Ishikawa (cell line): ENCODE data around the gene OR2V2.

Experiments
- CEBPB ChIP-seq: IDR thresholded peaks from 2 replicates; pipeline ENCODE4 v1.6.1; 2012
- CREB1 ChIP-seq: IDR thresholded peaks from 2 replicates; pipeline ENCODE4 v1.6.1; 2012; ENCODE audit warnings: low read depth
- EGR1 ChIP-seq: IDR thresholded peaks from 2 replicates; pipeline ENCODE4 v1.6.1; 2012
- EP300 ChIP-seq: IDR thresholded peaks from 2 replicates; pipeline ENCODE4 v1.6.1; 2012; ENCODE audit warnings: borderline replicate concordance
- FOXM1 ChIP-seq: IDR thresholded peaks from 2 replicates; pipeline ENCODE4 v1.6.1; 2012; ENCODE audit warnings: low read depth, borderline replicate concordance
- NFIC ChIP-seq: IDR thresholded peaks from 2 replicates; pipeline ENCODE4 v1.6.1; 2012
- RAD21 ChIP-seq: IDR thresholded peaks from 2 replicates; pipeline ENCODE4 v1.6.1; 2012; ENCODE audit warnings: low read depth
- REST ChIP-seq: IDR thresholded peaks from 2 replicates; pipeline ENCODE4 v1.6.1; 2012; ENCODE audit warnings: low read depth, mild to moderate bottlenecking
- TAF1 ChIP-seq: IDR thresholded peaks from 2 replicates; pipeline ENCODE4 v1.6.1; 2012; ENCODE audit warnings: low read depth, mild to moderate bottlenecking
- TCF12 ChIP-seq: IDR thresholded peaks from 2 replicates; pipeline ENCODE4 v1.6.1; 2012; ENCODE audit warnings: low read depth
- TEAD4 ChIP-seq: IDR thresholded peaks from 2 replicates; pipeline ENCODE4 v1.6.1; 2012
- USF1 ChIP-seq: IDR thresholded peaks from 2 replicates; pipeline ENCODE4 v1.6.1; 2012
- YY1 ChIP-seq: IDR thresholded peaks from 2 replicates; pipeline ENCODE4 v1.6.1; 2012; ENCODE audit warnings: low read depth
- ZBTB7A ChIP-seq: IDR thresholded peaks from 2 replicates; pipeline ENCODE4 v1.6.1; 2012; ENCODE audit warnings: low read depth
- TF ChIP-seq, protein P1 (sequence below): IDR thresholded peaks from 2 replicates; pipeline ENCODE4 v1.6.1; 2012

OR2V2 gene

GRCh38 chr5:181112476-181112875, 34.9 kb upstream of the OR2V2 start:
- TF ChIP-seq, protein P1, sequence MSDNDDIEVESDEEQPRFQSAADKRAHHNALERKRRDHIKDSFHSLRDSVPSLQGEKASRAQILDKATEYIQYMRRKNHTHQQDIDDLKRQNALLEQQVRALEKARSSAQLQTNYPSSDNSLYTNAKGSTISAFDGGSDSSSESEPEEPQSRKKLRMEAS, result no peak
- TF ChIP-seq REST, result no peak
- TF ChIP-seq YY1, result no peak
- no peak for TF ChIP-seq USF1

DNA sequence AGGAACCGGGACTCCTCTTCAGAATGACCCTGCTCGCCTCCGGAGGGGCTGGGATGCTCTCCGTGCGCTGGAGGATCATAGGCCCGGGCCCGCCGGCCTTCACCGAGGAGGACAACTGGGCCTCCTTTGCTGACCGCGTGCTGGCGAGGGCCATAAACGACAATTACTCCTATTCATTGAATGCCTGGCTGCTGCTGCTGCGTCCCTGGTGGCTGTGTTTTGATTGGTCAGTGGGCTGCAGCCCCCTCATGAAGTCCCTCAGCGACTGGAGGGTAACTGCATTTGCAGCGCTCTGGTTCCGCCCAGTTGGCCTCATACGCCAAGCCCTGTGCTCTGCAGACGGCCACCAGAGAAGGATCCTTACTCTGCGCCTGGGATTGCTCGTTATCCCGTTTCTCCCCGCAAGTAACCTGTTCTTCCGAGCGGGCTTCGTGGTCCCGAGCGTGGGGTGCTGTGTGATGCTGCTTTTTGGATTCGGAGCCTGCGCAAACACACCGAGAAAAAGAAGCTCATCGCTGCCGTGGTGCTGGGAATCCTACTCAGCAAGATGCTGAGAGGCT, 33.0 kb upstream of the OR2V2 start:
- TF ChIP-seq NFIC (no peak), ZBTB7A (no peak), FOXM1 (no peak), TEAD4 (no peak), EP300 (no peak), RAD21 (no peak), YY1 (no peak), REST (no peak), CREB1 (no peak), TCF12 (no peak), TAF1 (no peak), CEBPB (no peak), USF1 (no peak), EGR1 (no peak)
- TF ChIP-seq, protein P1, result no peak

DNA sequence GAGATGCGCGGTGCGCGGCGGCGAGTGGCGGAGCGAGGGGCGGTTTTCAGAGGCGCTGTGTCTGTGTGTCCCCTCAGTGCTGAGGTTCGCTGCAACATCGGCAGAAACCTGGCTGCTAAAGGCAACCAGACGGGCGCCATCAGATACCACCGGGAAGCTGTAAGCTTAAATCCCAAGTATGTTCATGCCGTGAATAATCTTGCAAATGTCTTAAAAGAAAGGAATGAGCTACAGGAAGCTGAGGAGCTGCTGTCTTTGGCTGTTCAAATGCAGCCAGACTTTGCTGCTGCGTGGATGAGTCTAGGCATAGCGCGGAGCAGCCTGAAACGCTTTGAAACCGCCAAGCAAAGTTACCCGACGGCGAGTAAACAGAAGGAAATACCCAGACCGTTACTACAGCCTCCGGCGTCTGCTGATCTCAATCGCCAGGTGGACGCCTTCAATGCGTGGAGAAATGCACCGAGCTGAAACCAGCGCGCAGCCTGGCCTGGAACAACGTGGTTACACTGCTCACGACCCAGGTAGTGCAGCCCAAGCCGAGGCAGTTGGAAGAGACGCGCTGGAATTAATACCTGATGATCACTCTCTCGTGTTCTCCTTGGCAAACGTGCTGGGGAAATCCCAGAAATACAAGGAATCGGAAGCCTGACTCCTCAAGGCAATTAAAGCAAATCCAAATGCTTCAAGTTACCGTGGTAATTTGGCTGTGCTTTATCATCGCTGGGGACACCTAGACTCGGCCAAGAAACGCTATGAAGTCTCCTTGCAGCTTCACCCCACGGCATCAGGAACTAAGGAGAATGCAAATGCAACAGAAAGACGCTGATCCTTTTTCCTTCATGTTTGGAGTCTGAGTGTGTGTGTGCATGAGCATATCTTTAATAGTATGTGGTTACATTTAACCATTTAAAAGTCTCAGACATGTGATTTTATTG, 32.3 kb upstream of the OR2V2 start:
- TF ChIP-seq RAD21 (no peak), NFIC (no peak), REST (no peak), CEBPB (no peak), ZBTB7A (no peak), USF1 (no peak), EGR1 (no peak), YY1 (no peak), CREB1 (no peak), TEAD4 (no peak), FOXM1 (no peak), EP300 (no peak)
- TF ChIP-seq, protein P1, result no peak
